ENCODE results near the gene CFAP251. TPM values are rescaled to one million over a fixed set of nuclear protein-coding genes. Genes with fewer than 3 reads are reported as not detected.
"Not testable (repeated sequence)": the region's sequence is repeated elsewhere in the genome, so short reads cannot be mapped to it uniquely, and the experiment has no call there.

Gene CFAP251
- total RNA-seq, 1 donor from 2014 or later = 0.65 TPM

DNA sequence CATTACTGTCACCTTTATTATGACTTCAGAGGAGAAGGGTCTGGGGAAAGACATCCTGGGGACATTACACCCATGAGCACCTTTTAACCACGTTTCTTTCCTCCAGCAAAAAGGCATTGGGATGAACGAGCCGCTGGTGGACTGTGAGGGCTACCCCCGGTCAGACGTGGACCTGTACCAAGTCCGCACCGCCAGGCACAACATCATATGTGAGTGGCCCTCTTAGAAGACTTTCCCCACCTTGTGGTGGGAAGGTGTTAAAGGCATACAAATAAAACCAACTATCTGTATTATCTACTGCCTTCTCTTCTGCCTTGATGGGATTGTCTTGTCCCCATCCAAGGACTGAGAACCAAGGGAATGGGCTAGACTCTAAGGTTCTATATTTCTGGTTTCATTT is 23.8 kb upstream of the CFAP251 start:
- ATAC-seq (ENCODE audit: poor library complexity) (peak; percentile 50), DNase-seq (no peak)
- intact Hi-C loops (cut with DNase I) = no loop called here

DNA sequence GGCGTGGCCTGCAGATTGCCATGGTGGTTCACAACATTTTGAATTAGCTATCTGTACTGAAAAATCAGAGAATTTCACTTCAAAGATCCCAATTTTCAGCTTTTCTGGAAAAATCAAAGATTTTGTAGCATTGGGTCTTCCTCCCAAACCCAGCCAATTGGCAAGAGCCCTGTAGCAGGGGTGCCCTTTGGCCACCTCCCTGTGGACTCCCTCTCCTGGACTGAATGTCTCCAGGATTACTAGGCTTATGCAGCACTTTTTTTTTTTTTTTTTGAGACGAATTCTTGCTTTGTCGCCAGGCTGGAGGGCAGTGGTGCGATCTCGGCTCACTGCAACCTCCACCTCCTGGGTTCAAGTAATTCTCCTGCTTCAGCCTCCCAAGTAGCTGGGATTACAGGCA is 20.1 kb upstream of the CFAP251 start:
- DNase-seq = no peak
- no peak for ATAC-seq (ENCODE audit: poor library complexity)
- intact Hi-C loops (cut with DNase I) = no loop called here

DNA sequence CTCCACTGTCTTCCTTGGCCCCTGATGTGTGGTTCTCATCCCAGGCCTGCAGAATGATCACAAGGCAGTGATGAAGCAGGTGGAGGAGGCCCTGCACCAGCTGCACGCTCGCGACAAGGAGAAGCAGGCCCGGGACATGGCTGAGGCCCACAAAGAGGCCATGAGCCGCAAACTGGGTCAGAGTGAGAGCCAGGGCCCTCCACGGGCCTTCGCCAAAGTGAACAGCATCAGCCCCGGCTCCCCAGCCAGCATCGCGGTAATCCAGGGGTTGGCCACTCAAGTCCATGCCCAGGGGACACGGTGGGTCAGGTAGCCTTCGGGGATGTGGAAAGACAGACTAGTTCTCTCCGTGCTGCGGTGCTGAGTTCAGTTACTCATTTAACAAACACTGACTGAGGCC is 18.8 kb upstream of the CFAP251 start:
- ATAC-seq (ENCODE audit: poor library complexity) (no peak), DNase-seq (no peak)
- intact Hi-C loops (cut with DNase I) = no loop called here

DNA sequence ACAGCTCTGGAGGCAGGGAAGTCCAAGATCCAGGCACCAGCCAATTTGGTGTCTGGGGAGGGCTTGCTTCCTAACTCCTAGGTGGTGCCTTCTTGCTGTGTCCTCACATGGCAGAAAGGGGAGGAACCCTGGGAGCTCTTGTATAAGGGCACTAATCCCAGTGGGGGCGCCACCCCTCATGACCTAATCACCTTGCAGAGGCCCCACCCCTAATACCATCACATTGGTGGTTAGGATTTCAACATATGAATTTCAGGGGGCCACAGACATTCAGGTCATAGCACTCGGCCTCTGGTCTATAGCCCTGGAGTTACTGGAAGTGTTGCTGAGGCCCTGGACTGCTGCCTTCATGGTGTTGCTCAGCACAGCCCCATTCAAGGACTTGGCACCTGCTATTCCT is 15.2 kb upstream of the CFAP251 start:
- ATAC-seq (ENCODE audit: poor library complexity) (no peak), DNase-seq (no peak)
- intact Hi-C loops (cut with DNase I) = no loop called here

DNA sequence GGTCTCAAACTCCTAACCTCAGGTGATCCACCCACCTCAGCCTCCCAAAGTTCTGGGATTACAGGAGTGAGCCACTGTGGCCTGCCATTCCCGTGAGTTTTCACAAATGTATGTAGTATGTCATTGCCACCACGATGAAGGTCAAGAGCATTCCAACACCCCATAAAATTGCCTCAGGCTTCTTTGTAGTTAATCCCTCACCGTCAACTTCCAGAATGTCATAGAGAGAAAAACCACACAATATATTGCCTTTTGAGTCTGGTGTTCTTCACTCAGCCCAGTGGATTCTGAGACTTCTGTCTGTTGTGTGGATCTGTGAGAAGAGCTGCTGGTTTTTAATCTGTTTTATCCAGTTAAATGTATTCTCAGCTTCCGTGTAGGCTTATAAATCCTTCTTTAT is 12.6 kb upstream of the CFAP251 start:
- intact Hi-C loops (cut with DNase I) = no loop called here
- DNase-seq = no peak

DNA sequence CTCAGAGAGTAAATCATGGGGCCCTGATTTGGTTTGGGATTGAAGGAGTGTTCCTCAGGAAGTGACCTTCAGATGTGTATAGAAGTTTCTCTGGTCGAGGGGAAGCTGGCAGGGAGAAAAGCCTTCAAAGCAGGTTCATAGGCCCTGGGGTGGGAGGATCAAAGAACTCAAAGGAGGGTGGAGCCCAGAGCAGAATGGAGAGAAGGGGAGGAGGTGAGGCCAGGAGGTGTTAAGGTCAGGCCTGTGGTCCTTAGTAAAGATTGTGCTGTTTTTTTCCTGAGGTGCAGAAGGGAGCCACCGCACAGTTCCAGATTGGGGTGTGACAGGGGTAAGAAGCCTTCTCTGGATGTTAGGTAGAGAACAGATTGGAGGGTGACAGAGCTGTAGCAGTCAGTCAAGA is 9.7 kb upstream of the CFAP251 start:
- ATAC-seq (ENCODE audit: poor library complexity) = no peak

More for the DNA sequence above, 12.6 kb upstream of the CFAP251 start:
- no peak for ATAC-seq (ENCODE audit: poor library complexity)

DNA sequence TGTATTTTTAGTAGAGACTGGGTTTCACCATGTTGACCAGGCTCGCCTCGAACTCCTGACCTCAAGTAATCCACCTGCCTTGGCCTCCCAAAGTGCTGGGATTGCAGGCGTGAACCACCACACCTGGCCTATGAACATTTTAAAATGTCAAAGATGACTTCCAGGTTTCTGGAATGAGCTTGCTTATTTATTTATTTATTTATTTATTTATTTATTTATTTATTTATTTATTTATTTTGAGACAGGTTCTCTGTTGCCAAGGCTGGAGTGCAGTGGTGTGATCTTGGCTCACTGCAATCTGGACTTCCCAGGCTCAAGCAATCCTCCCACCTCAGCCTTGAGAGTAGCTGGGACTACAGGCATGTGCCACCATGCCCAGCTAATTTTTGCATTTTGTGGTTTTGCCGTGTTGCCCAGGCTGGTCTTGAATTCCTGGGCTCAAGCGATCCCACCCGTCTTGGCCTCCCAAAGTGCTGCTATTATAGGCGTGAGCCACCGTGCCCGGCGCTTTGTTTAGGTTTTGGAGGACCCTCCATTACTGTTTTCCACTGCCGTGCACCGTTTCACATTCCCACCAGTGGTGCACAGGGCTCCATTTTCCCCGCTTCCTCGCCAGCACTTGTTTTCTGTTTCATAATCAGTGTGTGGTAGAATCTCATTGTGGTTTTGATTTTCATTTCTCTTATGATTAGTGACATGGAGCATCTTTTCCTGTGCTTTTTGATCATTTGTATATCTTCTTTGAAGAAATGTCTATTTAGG is 6.4 kb upstream of the CFAP251 start:
- ATAC-seq (ENCODE audit: poor library complexity) (no peak), DNase-seq (no peak)
- intact Hi-C loops (cut with DNase I) = no loop called here

More for the DNA sequence above, 9.7 kb upstream of the CFAP251 start:
- intact Hi-C loops (cut with DNase I) = no loop called here
- no peak for DNase-seq

DNA sequence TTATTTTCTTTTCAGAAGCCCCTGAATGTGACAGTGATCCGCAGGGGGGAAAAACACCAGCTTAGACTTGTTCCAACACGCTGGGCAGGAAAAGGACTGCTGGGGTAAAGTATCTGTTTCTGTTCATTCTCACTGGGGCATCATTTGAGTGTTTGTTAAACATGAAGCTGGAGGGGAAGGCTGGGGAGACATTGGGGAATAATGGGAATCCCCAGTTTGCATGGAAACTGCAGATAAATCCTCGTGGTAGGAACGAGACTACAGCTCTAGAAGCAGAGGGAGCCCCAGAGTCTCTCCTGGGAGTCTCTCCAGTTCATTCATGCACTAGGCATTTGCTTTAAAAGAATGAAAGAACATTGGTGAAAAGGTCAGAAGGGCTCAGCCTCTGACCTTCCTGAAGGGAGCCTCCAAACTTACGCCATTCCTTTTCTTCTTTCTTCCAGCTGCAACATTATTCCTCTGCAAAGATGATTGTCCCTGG is 2.5 kb upstream of the CFAP251 start:
- intact Hi-C loops (cut with DNase I) = no loop called here
- no peak for DNase-seq
- ATAC-seq (ENCODE audit: poor library complexity) = no peak

DNA sequence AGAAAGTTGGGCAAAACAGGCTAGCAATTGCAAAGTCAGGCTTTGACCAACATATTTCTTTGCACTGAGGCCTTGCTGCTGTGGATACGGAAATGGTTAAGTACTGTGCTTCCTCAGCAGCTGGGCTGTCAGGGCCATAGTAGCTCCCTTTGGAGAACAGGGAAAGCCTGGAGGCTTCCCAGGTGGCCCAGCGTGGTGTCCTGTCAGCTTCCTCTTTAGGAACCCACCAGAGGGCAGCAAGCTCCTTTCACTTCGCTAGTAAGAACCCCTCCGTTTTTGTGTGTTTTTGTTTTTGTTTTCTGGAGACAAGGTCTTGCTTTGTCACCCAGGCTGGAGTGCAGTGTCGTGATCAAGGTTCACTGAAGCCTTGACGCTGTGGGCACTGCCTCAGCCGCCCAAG is 1.7 kb upstream of the CFAP251 start:
- ATAC-seq (ENCODE audit: poor library complexity) (no peak), DNase-seq (no peak)
- intact Hi-C loops (cut with DNase I) = no loop called here

DNA sequence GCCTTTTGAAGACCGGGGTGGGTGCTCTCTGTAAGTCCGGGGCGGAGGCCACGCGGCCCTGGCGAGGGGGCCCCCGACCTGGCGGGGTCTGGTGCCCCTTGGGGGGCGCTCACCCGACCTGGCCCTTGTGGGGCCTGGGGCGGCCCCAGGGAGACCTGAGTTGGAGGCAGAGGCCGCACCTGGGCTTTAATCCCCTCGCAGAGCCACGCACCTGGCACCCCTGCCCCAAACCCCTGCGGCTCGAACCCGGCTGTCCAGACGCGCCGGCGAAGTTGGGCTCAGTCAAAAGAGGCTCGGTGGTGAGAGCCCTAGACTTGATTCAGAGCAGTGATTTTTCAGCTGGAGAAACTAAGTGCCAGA is 267 bp downstream of the CFAP251 start:
- intact Hi-C loops (cut with DNase I) = no loop called here
- ATAC-seq (ENCODE audit: poor library complexity) = no peak

DNA sequence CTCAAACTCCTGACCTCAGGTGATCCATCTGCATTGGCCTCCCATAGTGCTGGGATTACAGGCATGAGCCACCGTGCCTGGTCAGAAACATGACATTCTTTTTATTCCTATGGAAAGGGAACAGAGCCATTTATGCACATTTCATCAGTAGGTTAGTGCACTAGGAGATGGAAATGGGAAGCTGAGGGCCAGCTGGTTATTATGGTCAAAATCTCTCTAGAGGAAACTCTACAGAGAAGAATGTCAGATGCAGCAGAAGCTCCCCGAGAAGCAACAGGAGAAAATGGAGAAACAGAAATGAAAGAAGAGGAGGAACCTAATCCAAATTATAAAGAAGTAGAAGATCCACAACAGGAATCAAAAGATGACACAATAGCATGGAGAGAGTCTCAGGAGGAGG is 2.7 kb downstream of the CFAP251 start:
- DNase-seq (no peak), ATAC-seq (ENCODE audit: poor library complexity) (no peak)
- intact Hi-C loops (cut with DNase I) = loop anchor here (10.0 kb wide), 2 partner anchors 114 to 204 kb away; no protein-coding TSS in a partner anchor

More for the DNA sequence above, 267 bp downstream of the CFAP251 start:
- DNase-seq = no peak

DNA sequence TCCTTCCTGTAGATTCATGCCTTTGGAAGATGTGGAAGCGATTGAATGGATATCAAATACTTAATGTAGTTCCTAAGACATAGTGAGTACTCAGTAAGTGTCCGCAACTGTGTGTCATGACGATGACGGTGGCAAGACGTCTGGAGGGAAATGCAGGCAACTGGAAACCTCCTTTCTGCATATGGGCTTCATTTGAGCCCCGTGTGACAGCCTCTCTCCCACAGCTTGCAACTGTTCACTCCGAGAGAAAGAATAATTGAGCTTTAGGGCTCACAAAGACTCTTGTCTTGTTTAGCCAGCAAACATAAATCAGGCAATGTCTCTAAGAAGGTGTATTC is 6.9 kb downstream of the CFAP251 start:
- DNase-seq = no peak
- peak; percentile 22 for ATAC-seq (ENCODE audit: poor library complexity)
- intact Hi-C loops (cut with DNase I) = loop anchor here (10.0 kb wide), 2 partner anchors 109 to 199 kb away; no protein-coding TSS in a partner anchor

DNA sequence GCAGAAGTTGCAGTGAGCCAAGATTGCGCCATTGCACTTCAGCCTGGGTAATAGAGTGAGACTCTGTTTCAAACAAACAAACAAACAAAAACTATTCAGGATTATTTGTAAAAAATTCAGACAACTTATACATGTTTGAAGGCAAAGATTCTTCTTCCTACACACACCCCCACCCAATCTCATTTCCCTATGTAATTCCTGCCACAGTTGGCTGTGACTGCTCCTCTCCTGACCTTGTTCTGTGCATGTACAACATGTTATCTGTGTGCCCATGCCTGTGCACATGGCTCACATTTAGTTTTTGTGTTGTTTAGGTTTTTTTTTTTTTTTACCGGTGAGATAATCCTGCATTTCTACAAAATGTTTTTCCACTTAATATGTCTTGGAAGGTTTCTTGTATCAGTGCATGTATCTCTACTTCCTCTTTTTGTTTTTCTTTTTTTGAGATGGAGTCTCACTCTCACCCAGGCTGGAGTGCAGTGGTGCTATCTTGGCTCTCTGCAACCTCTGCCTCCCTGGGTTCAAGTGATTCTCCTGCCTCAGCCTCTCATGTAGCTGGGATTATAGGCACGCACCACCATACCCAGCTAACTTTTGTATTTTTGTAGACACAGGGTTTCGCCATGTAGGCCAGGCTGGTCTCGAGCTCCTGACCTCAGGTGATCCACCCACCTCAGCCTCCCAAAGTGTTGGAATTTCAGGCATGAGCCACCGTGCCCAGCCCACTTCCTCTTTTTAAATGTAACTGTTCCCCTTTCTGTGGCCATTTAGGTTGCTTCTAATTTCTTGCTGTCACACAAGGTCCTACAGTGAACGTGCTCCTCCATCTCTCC is 8.7 kb downstream of the CFAP251 start:
- ATAC-seq (ENCODE audit: poor library complexity) (no peak), DNase-seq (no peak)
- intact Hi-C loops (cut with DNase I) = loop anchor here (10.0 kb wide), 2 partner anchors 108 to 198 kb away; no protein-coding TSS in a partner anchor

DNA sequence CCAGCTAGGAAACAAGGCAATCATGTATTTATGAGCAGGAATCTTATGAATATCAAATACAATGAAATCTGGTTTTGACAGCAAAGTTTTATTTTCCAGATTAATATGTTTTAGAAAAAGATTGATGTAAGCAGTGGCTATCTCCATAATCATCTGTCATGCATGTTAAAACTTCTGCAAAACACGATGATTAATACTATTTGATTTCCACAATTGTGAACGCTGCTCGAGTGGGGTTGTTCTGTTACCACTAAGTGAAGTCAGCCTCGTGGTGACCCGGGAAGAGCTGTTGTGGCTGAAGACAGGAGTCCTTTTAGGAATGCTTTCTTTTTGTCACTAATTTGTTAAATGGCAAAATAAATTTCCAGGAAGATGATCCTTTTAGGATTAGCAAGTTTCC is 9.4 kb downstream of the CFAP251 start:
- no peak for DNase-seq
- no peak for ATAC-seq (ENCODE audit: poor library complexity)
- intact Hi-C loops (cut with DNase I) = loop anchor here (10.0 kb wide), 2 partner anchors 107 to 197 kb away; no protein-coding TSS in a partner anchor

DNA sequence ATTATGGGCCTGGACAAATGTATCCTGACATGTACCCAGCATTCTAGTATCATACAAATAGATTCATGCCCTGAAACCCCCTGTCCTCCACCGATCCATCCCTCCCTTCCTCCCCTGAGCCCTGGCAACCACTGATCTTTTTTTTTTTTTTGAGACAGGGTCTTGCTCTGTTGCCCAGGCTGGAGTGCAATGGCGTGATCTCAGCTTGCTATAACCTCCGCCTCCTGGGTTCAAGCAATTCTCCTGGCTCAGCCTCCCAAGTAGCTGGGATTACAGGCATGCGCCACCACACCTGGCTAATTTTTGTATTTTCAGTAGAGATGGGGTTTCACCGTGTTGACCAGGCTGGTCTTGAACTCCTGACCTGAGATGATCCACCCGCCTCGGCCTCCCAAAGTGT is 11.2 kb downstream of the CFAP251 start:
- DNase-seq; ATAC-seq (ENCODE audit: poor library complexity): not testable (repeated sequence)
- intact Hi-C loops (cut with DNase I) = loop anchor here (10.0 kb wide), 2 partner anchors 105 to 195 kb away; no protein-coding TSS in a partner anchor

DNA sequence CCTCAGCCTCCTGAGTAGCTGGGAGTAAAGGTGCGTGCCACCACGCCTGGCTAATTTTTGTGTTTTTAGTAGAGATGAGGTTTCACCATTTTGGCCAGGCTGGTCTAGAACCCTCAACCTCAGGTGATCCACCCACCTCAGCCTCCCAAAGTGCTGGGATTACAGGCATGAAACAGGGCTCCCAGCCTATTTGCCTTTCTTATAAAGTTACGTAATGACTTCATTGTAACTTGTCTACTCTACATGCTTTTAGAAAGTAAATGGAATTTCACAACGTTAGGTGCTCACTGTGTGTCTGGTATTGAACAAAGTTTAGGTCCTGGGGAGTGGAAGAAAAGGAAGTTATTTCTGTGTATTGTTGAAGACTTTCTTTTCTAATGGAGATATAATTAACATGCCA is 12.5 kb downstream of the CFAP251 start:
- ATAC-seq (ENCODE audit: poor library complexity) = no peak
- intact Hi-C loops (cut with DNase I) = no loop called here
- DNase-seq = no peak

DNA sequence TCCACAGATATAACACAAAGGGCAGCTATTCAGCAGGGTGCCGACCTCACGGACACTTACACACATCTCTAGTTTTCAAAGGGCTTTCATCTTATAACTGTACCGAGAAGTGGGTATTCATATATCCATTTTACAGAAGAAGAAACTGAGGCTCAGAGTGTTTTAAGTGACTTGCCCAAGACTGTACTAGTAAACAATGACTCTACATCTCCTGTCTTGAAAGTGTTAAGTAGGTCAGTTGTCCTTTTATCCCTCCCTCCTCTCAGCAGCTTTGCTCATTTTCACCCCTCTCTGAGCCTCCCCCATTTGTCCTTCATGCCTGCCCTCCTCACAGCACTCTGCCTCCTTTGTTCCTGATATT is 13.8 kb downstream of the CFAP251 start:
- intact Hi-C loops (cut with DNase I) = no loop called here
- ATAC-seq (ENCODE audit: poor library complexity) (no peak), DNase-seq (no peak)

DNA sequence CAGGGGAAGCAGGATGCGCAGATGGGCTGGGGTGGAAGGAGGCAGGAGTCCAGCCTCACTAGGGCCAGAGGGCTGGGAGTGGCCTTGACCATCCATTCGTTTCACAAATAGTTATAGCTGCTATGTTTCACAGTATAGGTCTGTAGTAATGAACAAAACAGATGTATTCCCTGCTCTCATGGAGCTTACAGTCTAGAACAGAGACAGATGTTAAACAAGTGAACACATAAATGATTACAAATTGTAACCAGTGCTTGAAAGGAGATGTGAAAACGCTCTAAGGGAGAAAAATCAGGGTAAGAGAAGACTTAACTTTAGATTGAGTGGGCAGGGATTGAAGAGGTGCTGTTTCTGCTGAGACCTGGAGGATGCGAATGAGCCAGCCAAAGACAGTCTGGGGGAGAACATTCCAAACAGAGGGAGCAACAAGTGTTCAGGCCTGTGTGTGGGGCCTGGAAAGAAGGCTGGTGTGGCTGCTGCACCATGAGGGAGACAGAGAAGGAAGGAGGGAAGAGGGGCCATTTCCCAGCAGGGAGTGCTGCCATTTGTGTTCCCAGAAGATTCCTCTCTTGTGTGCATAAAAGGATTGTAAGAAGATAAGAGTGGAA is 14.6 kb downstream of the CFAP251 start:
- no peak for ATAC-seq (ENCODE audit: poor library complexity)
- DNase-seq = no peak
- intact Hi-C loops (cut with DNase I) = no loop called here

DNA sequence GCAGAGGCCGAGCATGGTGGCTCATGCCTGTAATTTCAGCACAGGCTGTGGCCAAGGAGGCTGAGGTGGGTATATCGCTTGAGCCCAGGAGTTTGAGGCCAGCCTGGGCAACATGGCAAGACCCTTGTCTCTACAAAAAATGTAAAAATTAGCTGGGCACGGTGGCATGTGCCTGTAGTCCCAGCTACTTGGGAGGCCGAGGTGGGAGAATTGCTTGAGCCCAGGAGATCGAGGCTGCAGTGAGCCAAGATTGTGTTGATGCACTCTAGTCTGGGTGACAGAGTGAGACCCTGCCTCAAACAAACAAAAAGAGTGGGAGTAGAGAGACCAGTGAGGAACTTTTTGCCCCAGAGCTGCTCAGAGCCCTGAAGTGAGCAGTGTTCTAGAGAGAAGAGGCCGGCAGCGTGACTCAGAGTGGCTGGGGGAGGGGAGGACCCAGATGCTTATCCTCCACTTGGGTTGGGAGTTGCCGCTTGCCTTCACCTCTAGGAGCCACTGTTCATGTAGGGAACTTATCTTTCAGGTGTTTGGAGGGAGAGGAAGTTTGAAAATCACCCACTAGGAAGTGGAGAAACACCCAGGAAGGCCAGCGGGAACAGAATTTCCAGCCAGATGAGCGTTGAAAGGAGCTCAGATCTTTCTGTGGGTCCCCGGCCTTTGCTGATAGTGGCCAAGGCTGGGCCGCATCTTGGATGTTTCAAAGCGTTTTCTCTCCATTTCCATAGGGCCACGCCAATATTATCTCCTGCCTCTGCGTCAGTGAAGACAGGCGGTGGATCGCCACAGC is 15.3 kb downstream of the CFAP251 start:
- intact Hi-C loops (cut with DNase I) = no loop called here
- ATAC-seq (ENCODE audit: poor library complexity) (no peak), DNase-seq (no peak)

Data from Right ventricle myocardium superior (tissue), 1 donor.